ENCODE data around the gene PAN3.

DNA sequence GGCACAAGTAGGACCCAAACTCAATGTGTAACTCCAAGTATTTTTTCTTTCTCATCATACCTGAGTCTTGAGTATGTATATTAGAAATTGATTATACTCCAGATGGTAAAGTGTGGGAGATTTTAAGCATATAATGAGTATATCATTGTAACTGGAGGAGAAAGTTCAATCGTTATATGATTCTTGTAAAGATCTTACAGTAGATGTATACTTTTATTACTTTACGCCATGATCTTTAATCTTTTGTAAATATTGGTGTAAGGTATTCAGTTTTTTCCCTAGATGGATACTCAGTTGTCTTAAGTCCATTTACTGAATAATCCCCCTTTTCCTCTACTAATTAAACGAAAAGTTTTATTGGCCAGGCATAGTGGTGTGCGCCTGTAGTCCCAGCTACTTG is 25.2 kb downstream of the PAN3 start:
- TF ChIP-seq CTCF (IDR thresholded peaks at IDR 0.05) (no peak), POLR2AphosphoS5 (IDR thresholded peaks at IDR 0.05) (no peak), POLR2A (IDR thresholded peaks at IDR 0.05) (no peak)
